Measurements from ENCODE around the gene NUDT19.

Gene NUDT19

GRCh38 chr19:32735936-32736335 lies 44.3 kb downstream of the NUDT19 start:
- TF ChIP-seq CREB5 (CRISPR knock-in tag; IDR thresholded peaks at IDR 0.05; ENCODE audit: low read depth) (no peak), ZNF8 (CRISPR knock-in tag; IDR thresholded peaks at IDR 0.05) (no peak), ESRRG (CRISPR knock-in tag; IDR thresholded peaks at IDR 0.05) (no peak), ZNF565 (CRISPR knock-in tag; conservative IDR thresholded peaks at IDR 0.05; ENCODE audit: low read depth) (no peak), ZFP3 (CRISPR knock-in tag; IDR thresholded peaks at IDR 0.05) (no peak), OSR1 (CRISPR knock-in tag; IDR thresholded peaks at IDR 0.05) (no peak), PPARA (CRISPR knock-in tag; IDR thresholded peaks at IDR 0.05; ENCODE audit: borderline replicate concordance) (no peak), POU6F1 (CRISPR knock-in tag; IDR thresholded peaks at IDR 0.05; ENCODE audit: borderline replicate concordance, low read depth) (no peak), GLIS3 (CRISPR knock-in tag; IDR thresholded peaks at IDR 0.05) (no peak), PATZ1 (CRISPR knock-in tag; IDR thresholded peaks at IDR 0.05; ENCODE audit: borderline replicate concordance) (no peak), TCF4 (CRISPR knock-in tag; IDR thresholded peaks at IDR 0.05; ENCODE audit: borderline replicate concordance) (no peak)
- ATAC-seq, result no peak

GRCh38 chr19:32743021-32743420 lies 51.4 kb downstream of the NUDT19 start:
- ATAC-seq, result no peak
- no peak for TF ChIP-seq PATZ1 (CRISPR knock-in tag; IDR thresholded peaks at IDR 0.05; ENCODE audit: borderline replicate concordance)
- no peak for TF ChIP-seq CREB5 (CRISPR knock-in tag; IDR thresholded peaks at IDR 0.05; ENCODE audit: low read depth)
- TF ChIP-seq ZNF70 (CRISPR knock-in tag; IDR thresholded peaks at IDR 0.05), result no peak
- TF ChIP-seq TSHZ2 (CRISPR knock-in tag; IDR thresholded peaks at IDR 0.05), result no peak
- TF ChIP-seq TOX (CRISPR knock-in tag; IDR thresholded peaks at IDR 0.05; ENCODE audit: borderline replicate concordance), result no peak
- TF ChIP-seq ZC3H10 (CRISPR knock-in tag; IDR thresholded peaks at IDR 0.05), result no peak

- no peak for ATAC-seq
- TF ChIP-seq POU6F1 (CRISPR knock-in tag; IDR thresholded peaks at IDR 0.05; ENCODE audit: borderline replicate concordance, low read depth) (no peak), CSDC2 (CRISPR knock-in tag; IDR thresholded peaks at IDR 0.05) (no peak), GLIS3 (CRISPR knock-in tag; IDR thresholded peaks at IDR 0.05) (no peak), PATZ1 (CRISPR knock-in tag; IDR thresholded peaks at IDR 0.05; ENCODE audit: borderline replicate concordance) (no peak), BACH2 (CRISPR knock-in tag; IDR thresholded peaks at IDR 0.05; ENCODE audit: borderline replicate concordance) (no peak), CSRNP3 (CRISPR knock-in tag; IDR thresholded peaks at IDR 0.05) (no peak), TCF4 (CRISPR knock-in tag; IDR thresholded peaks at IDR 0.05; ENCODE audit: borderline replicate concordance) (no peak), CREB5 (CRISPR knock-in tag; IDR thresholded peaks at IDR 0.05; ENCODE audit: low read depth) (no peak), ESRRG (CRISPR knock-in tag; IDR thresholded peaks at IDR 0.05) (no peak), ZNF565 (CRISPR knock-in tag; conservative IDR thresholded peaks at IDR 0.05; ENCODE audit: low read depth) (no peak), SNAI2 (CRISPR knock-in tag; IDR thresholded peaks at IDR 0.05) (no peak)
These were observed 51.8 kb downstream of the NUDT19 start for GRCh38 chr19:32743447-32743846.
